Stomach (tissue), 9 donors: ENCODE results near the gene ITGAV. TPM values are rescaled to one million over a fixed set of nuclear protein-coding genes. Genes with fewer than 3 reads are reported as not detected.

Source experiments
- DNase-seq, 2 donors: peaks; one replicate each; pipeline versions ENCODE4 v3.0.0 to v3.0.0-alpha.2; 2013 to 2019
- H3K27ac ChIP-seq, 5 donors: fragments of 200-600 bp in 4 of 5; sonication (generic) in 4 of 5; one replicate each; pipeline ENCODE4 v1.5.1; 2013 to 2019; ENCODE audit warnings: mild to moderate bottlenecking in 1 of 5, moderate library complexity in 1 of 5
- H3K27me3 ChIP-seq, 3 donors: fragments of 200-600 bp; sonication (generic); one replicate each; pipeline ENCODE4 v1.5.1; 2017 to 2019; ENCODE audit warnings: mixed run types in 1 of 3
- H3K36me3 ChIP-seq, 4 donors: fragments of 200-600 bp; sonication (generic); 1 replicate in 3 of 4; 2 replicates in 1 of 4; pipeline ENCODE4 v1.5.1; 2016 to 2019
- H3K4me1 ChIP-seq, 4 donors: fragments of 200-600 bp; sonication (generic); one replicate each; pipeline ENCODE4 v1.5.1; 2016 to 2019
- H3K4me3 ChIP-seq, 4 donors: fragments of 200-600 bp; sonication (generic) in 3 of 4; one replicate each; pipeline ENCODE4 v1.5.1; 2016 to 2019; ENCODE audit warnings: mild to moderate bottlenecking in 1 of 4
- H3K9me3 ChIP-seq, 4 donors: fragments of 200-600 bp; sonication (generic); one replicate each; pipeline ENCODE4 v1.5.1; 2016 to 2019
- CTCF ChIP-seq, 7 experiments: fragments of 450-650 bp in 4 of 7; fragments of 200-600 bp in 3 of 7; sonication (generic) in 3 of 7; IDR thresholded peaks; one replicate each; pipeline ENCODE4 v1.5.1; 2016 to 2019; ENCODE audit warnings: antibody characterized with exemption in 7 of 7, control low read depth in 2 of 7, mild to moderate bottlenecking in 1 of 7
- EP300 ChIP-seq: sonication (generic); formaldehyde crosslinking; IDR thresholded peaks from one replicate; pipeline ENCODE4 v1.6.1; 2017; ENCODE audit warnings: antibody characterized with exemption
- POLR2A ChIP-seq, 4 donors: fragments of 450-650 bp; IDR thresholded peaks; one replicate each; pipeline ENCODE4 v1.6.1; 2016; ENCODE audit warnings: antibody characterized with exemption in 4 of 4, control low read depth in 2 of 4, mild to moderate bottlenecking in 1 of 4, moderate library complexity in 1 of 4
- POLR2AphosphoS5 ChIP-seq, 3 donors: sonication (generic); formaldehyde crosslinking; IDR thresholded peaks; one replicate each; pipeline ENCODE4 v1.6.1; 2016; ENCODE audit warnings: antibody characterized with exemption in 3 of 3
- WGBS, 5 donors: extraction: QIAGEN DNeasy Blood & Tissue Kit in 3 of 5; methylation state at CpG; one replicate each; pipeline versions ENCODE4 v1.1.5 to v1.1.7; 2013 to 2018; 5-methylcytosine and 5-hydroxymethylcytosine counted together
- intact Hi-C: fragments of 100-400 bp; cut with DNase I; formaldehyde crosslinking; loops from one replicate; pipeline ENCODE4 v1.15.1; 2023; ENCODE audit warnings: low total_unique reads
- polyA plus RNA-seq, 3 donors: library from polyadenylated mRNA; stranded (reverse); fragments of 200-250 nt; gene quantifications; one replicate each; pipeline ENCODE4 v1.2.3, GENCODE V29; 2013
- total RNA-seq, 5 donors: library from RNA; depleted of rRNA; stranded (reverse); fragments of >200 nt; gene quantifications; one replicate each; pipeline versions ENCODE4 v1.1.0 to v1.2.3, GENCODE V29; 2014 to 2016
- donor health status: healthy with polysubstance abuse.
- donor health status: Bipolar disorder and iron deficiency.
- donor health status: healthy.

ITGAV gene
- total and polyA plus RNA-seq, 8 donors: 7.8 to 393 (median 75.5) TPM

- Histone ChIP-seq H3K36me3 (no peaks in the 10 kb centered on the region), H3K4me3 (no peak overlapping the region), H3K9me3 (no peaks in the 10 kb centered on the region), H3K27me3 (no peaks in the 10 kb centered on the region), H3K4me1 (peaks cover 0 to 27% (median 4%) of the 10 kb centered on the region in 4 donors), H3K27ac (no peak overlapping the region)
- intact Hi-C loops: no loop called here
- no peak for DNase-seq
- WGBS, 5 donors: 40 to 64% (median 54%) methylated on average over 2 of the region's 2 CpGs
- TF ChIP-seq POLR2A (IDR thresholded peaks at IDR 0.05): no peak
- TF ChIP-seq POLR2AphosphoS5 (IDR thresholded peaks at IDR 0.05): no peak
- no peak for TF ChIP-seq CTCF (IDR thresholded peaks at IDR 0.05)
- no peak for TF ChIP-seq EP300
Observed at GRCh38 chr2:186569897-186570296, 20.0 kb upstream of the ITGAV start.

- no peaks in the 10 kb centered on the region for H3K36me3 ChIP-seq
- peak overlapping the region in 2 of 5 donors; percentile 10 to 53 for H3K27ac ChIP-seq
- DNase-seq: peak in 1 of 2 donors; percentile 40
- no peaks in the 10 kb centered on the region for H3K9me3 ChIP-seq
- peaks cover 0 to 35% (median 7%) of the 10 kb centered on the region in 4 donors for H3K4me1 ChIP-seq
- intact Hi-C loops: no loop called here
- no peak for TF ChIP-seq POLR2AphosphoS5 (IDR thresholded peaks at IDR 0.05)
- TF ChIP-seq CTCF (IDR thresholded peaks at IDR 0.05): no peak
- TF ChIP-seq EP300: no peak
- no peak for TF ChIP-seq POLR2A (IDR thresholded peaks at IDR 0.05)
- 41 to 56% (median 52%) methylated on average over 5 of the region's 5 CpGs for WGBS, 5 donors
- H3K27me3 ChIP-seq: no peaks in the 10 kb centered on the region
- no peak overlapping the region for H3K4me3 ChIP-seq
Observed at GRCh38 chr2:186570604-186571003, 19.3 kb upstream of the ITGAV start.

- Histone ChIP-seq H3K36me3 (no peaks in the 10 kb centered on the region), H3K27ac (no peak overlapping the region), H3K4me3 (no peak overlapping the region), H3K9me3 (no peaks in the 10 kb centered on the region), H3K4me1 (peaks cover 0 to 45% (median 13%) of the 10 kb centered on the region in 4 donors), H3K27me3 (no peaks in the 10 kb centered on the region)
- intact Hi-C loops: no loop called here
- DNase-seq: peak in 1 of 2 donors; percentile 38
- no peak for TF ChIP-seq POLR2AphosphoS5 (IDR thresholded peaks at IDR 0.05)
- no peak for TF ChIP-seq CTCF (IDR thresholded peaks at IDR 0.05)
- no peak for TF ChIP-seq EP300
- 81 to 92% (median 87%) methylated on average over 5 of the region's 5 CpGs for WGBS, 5 donors
Observed at GRCh38 chr2:186572705-186573104, 17.2 kb upstream of the ITGAV start.

- Histone ChIP-seq H3K4me1 (peaks cover 0 to 45% (median 13%) of the 10 kb centered on the region in 4 donors), H3K27me3 (no peaks in the 10 kb centered on the region), H3K27ac (no peak overlapping the region), H3K36me3 (no peaks in the 10 kb centered on the region), H3K4me3 (no peak overlapping the region), H3K9me3 (no peaks in the 10 kb centered on the region)
- WGBS, 5 donors: 91 to 96% (median 95%) methylated on average over 3 of the region's 3 CpGs
- DNase-seq: no peak
- intact Hi-C loops: no loop called here
- TF ChIP-seq CTCF (IDR thresholded peaks at IDR 0.05): no peak
- TF ChIP-seq POLR2AphosphoS5 (IDR thresholded peaks at IDR 0.05): no peak
- TF ChIP-seq EP300: no peak
- no peak for TF ChIP-seq POLR2A (IDR thresholded peaks at IDR 0.05)
Observed at GRCh38 chr2:186573531-186573930, 16.3 kb upstream of the ITGAV start.
